NB4 (cell line): ENCODE data around the gene MARCHF11.
A peak's percentile ranks its signal among the peaks of the same experiment; 100 is the strongest.

Experiments used
- DNase-seq: peaks from one replicate; pipeline ENCODE4 v3.0.0; 2010; ENCODE audit warnings: low read depth
- H3K4me3 ChIP-seq: one replicate; pipeline ENCODE4 v1.5.1; 2011; ENCODE audit warnings: mild to moderate bottlenecking, low read depth, low read length, moderate library complexity
- MAX ChIP-seq: IDR thresholded peaks from 2 replicates; pipeline ENCODE4 v1.6.1; 2011; ENCODE audit warnings: low read depth, low read length
- MYC ChIP-seq: IDR thresholded peaks from 2 replicates; pipeline ENCODE4 v1.6.1; 2011; ENCODE audit warnings: low read depth, low read length
- POLR2A ChIP-seq: IDR thresholded peaks from 2 replicates; pipeline ENCODE4 v1.6.1; 2011; ENCODE audit warnings: mild to moderate bottlenecking; ENCODE audit not compliant: insufficient read length; ENCODE audit errors: extremely low read depth
- TF ChIP-seq, protein P1 (sequence below): IDR thresholded peaks from one replicate; pipeline ENCODE4 v1.5.1; 2012; ENCODE audit warnings: low read depth, low read length

MARCHF11 gene

GRCh38 chr5:16178745-16179372 is 732 bp downstream of the MARCHF11 start:
- TF ChIP-seq MAX (no peak), POLR2A (no peak), MYC (no peak)
- TF ChIP-seq, protein P1, sequence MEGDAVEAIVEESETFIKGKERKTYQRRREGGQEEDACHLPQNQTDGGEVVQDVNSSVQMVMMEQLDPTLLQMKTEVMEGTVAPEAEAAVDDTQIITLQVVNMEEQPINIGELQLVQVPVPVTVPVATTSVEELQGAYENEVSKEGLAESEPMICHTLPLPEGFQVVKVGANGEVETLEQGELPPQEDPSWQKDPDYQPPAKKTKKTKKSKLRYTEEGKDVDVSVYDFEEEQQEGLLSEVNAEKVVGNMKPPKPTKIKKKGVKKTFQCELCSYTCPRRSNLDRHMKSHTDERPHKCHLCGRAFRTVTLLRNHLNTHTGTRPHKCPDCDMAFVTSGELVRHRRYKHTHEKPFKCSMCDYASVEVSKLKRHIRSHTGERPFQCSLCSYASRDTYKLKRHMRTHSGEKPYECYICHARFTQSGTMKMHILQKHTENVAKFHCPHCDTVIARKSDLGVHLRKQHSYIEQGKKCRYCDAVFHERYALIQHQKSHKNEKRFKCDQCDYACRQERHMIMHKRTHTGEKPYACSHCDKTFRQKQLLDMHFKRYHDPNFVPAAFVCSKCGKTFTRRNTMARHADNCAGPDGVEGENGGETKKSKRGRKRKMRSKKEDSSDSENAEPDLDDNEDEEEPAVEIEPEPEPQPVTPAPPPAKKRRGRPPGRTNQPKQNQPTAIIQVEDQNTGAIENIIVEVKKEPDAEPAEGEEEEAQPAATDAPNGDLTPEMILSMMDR = no peak

GRCh38 chr5:16169550-16169949 is 10.0 kb downstream of the MARCHF11 start:
- TF ChIP-seq MAX = no peak
- no peak for TF ChIP-seq POLR2A
- no peak for TF ChIP-seq MYC
- TF ChIP-seq, protein P1 = no peak
- DNase-seq = no peak

More at GRCh38 chr5:16178745-16179372, 732 bp downstream of the MARCHF11 start:
- no peak overlapping the region for H3K4me3 ChIP-seq
- peak; percentile 28 for DNase-seq

DNA sequence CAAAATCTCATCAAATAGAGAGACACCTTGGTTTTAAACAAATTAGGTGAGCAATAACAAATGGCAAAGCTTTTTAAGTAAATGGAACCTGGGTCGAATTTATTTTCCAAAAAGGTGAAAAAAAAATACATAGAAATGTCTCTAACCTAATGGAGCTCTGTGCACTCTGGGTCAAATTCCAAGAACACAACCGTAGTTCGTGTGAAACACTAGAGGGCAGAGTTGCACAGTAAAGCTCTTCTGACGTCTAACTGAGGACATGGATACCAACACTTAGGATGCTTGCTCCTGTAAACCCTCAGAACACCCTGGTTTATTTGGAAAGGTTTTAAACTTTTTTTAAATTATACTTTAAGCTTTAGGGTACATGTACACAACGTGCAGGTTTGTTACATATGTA is 18.9 kb downstream of the MARCHF11 start:
- TF ChIP-seq, protein P1 = peak; percentile 77
- TF ChIP-seq MYC = no peak
- H3K4me3 ChIP-seq = no peak overlapping the region
- DNase-seq = peak; percentile 72

More at GRCh38 chr5:16169550-16169949, 10.0 kb downstream of the MARCHF11 start:
- no peak overlapping the region for H3K4me3 ChIP-seq

DNA sequence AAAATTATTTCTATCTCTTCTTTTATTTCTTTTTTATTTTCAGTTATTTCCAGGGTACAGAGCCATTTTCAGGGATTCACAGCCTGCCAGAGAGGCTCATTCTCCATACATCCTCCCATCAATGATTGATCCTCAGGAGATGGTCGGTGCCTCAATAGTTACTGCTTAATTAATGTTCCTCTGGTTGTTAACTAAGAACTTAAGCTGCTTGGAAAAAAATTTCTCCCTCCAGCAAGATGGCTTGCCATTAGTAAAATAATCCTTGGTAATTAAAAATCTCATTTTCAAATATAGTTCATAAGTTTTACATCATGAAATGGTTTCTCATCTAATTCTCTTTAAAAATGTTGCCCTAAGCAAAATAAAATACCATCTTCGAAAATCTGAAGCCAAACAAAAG is 20.0 kb downstream of the MARCHF11 start:
- H3K4me3 ChIP-seq = no peak overlapping the region
- no peak for DNase-seq
- TF ChIP-seq POLR2A (no peak), MAX (no peak), MYC (no peak)
- TF ChIP-seq, protein P1 = no peak

DNA sequence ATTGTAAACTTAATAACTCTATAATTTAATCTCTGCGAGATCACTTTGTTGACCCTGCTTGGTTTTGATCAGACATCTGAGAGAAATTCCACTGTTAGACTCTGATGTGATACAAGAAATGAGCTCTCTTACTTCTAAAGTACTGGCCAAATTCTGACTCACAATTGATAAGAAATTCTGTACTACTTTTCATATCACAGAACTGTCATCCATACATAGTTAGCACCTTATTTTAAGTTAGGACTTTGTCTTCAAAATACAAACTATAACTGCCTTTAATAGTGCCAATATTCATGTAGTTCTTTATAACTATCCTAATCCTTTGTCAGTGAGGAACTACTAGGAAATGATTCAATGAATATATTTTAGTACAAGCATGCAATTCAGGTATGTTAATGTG is 23.4 kb downstream of the MARCHF11 start:
- TF ChIP-seq POLR2A = no peak
- TF ChIP-seq, protein P1 = no peak
- no peak for DNase-seq
- no peak overlapping the region for H3K4me3 ChIP-seq
